DOHH2 (cell line): ENCODE measurements around the gene POFUT2.

Experiments used
- H3F3A ChIP-seq: fragments of 200-600 bp; sonication (generic), shearing (Covaris generic); 2 replicates; pipeline ENCODE4 v1.6.0; 2016; ENCODE audit warnings: antibody characterized with exemption, mild to moderate bottlenecking; ENCODE audit not compliant: control insufficient read depth, insufficient read depth
- H3K27ac ChIP-seq: fragments of 200-600 bp; sonication (generic); 2 replicates; pipeline ENCODE4 v1.5.1; 2014; ENCODE audit warnings: low read depth, mild to moderate bottlenecking, low read length, moderate library complexity
- H3K27me3 ChIP-seq: fragments of 200-600 bp; sonication (generic); 2 replicates; pipeline ENCODE4 v1.6.1; 2014; ENCODE audit warnings: mild to moderate bottlenecking, low read length, mixed read lengths; ENCODE audit not compliant: control insufficient read depth
- H3K36me3 ChIP-seq: fragments of 200-600 bp; sonication (generic); 2 replicates; pipeline ENCODE4 v1.6.1; 2014; ENCODE audit warnings: mild to moderate bottlenecking, low read length, moderate library complexity, mixed read lengths; ENCODE audit not compliant: control insufficient read depth
- H3K4me1 ChIP-seq: fragments of 200-600 bp; sonication (generic); 2 replicates; pipeline ENCODE4 v1.6.1; 2014; ENCODE audit warnings: mild to moderate bottlenecking, low read length, mixed read lengths; ENCODE audit not compliant: control insufficient read depth
- H3K4me2 ChIP-seq: fragments of 200-600 bp; sonication (generic); 2 replicates; pipeline ENCODE4 v1.6.0; 2014; ENCODE audit warnings: mild to moderate bottlenecking, low read length, moderate library complexity
- H3K4me3 ChIP-seq: fragments of 200-600 bp; sonication (generic); 2 replicates; pipeline ENCODE4 v1.5.1; 2014; ENCODE audit warnings: mild to moderate bottlenecking, low read length, mixed read lengths
- H3K79me2 ChIP-seq: fragments of 200-600 bp; sonication (generic); 2 replicates; pipeline ENCODE4 v1.6.1; 2014; ENCODE audit warnings: mild to moderate bottlenecking, low read length, mixed read lengths; ENCODE audit not compliant: control insufficient read depth
- H3K9me2 ChIP-seq: fragments of 200-600 bp; sonication (generic); replicated peaks from 2 replicates; pipeline ENCODE4 v1.6.1; 2014; ENCODE audit warnings: mild to moderate bottlenecking, low read length, mixed read lengths; ENCODE audit not compliant: control insufficient read depth
- H3K9me3 ChIP-seq: fragments of 200-600 bp; sonication (generic); 2 replicates; pipeline ENCODE4 v1.6.1; 2014; ENCODE audit warnings: antibody characterized with exemption, low read length, mixed read lengths; ENCODE audit not compliant: control insufficient read depth, insufficient read depth
- H4K20me1 ChIP-seq: fragments of 200-600 bp; sonication (generic); 2 replicates; pipeline ENCODE4 v1.6.0; 2014; ENCODE audit warnings: low read depth, mild to moderate bottlenecking, antibody characterized with exemption, low read length, moderate library complexity; ENCODE audit not compliant: control insufficient read depth, insufficient read depth
- CTCF ChIP-seq: fragments of 200-600 bp; sonication (generic); IDR thresholded peaks from one replicate; pipeline ENCODE4 v1.5.1; 2014; ENCODE audit warnings: antibody characterized with exemption, mild to moderate bottlenecking, low read depth, low read length; ENCODE audit not compliant: poor library complexity, severe bottlenecking
- EZH2phosphoT487 ChIP-seq: fragments of 200-600 bp; sonication (generic); IDR thresholded peaks from 2 replicates; pipeline ENCODE4 v1.6.1; 2017; ENCODE audit warnings: borderline replicate concordance, mild to moderate bottlenecking, antibody characterized with exemption, low read length, moderate library complexity, mixed read lengths

Gene POFUT2

GRCh38 chr21:45262041-45262581, 25.6 kb downstream of the POFUT2 start:
- no peak overlapping the region for H3K4me3 ChIP-seq
- TF ChIP-seq CTCF (no peak), EZH2phosphoT487 (no peak)
- H3K9me3 ChIP-seq: no peaks in the 10 kb centered on the region
- H3K27ac ChIP-seq: no peak overlapping the region
- no peaks in the 10 kb centered on the region for H3K9me2 ChIP-seq
- H3K36me3 ChIP-seq: 0 out of 2 replicates have a peak, but pooled peaks cover 2% of the 10 kb centered on the region
- H3K4me2 ChIP-seq: no peak overlapping the region
- H3F3A ChIP-seq: no peaks in the 10 kb centered on the region
- H4K20me1 ChIP-seq: no peaks in the 10 kb centered on the region
- H3K27me3 ChIP-seq: no peaks in the 10 kb centered on the region
- H3K79me2 ChIP-seq: no peaks in the 10 kb centered on the region
- no peaks in the 10 kb centered on the region for H3K4me1 ChIP-seq

- no peaks in the 10 kb centered on the region for H3K27me3 ChIP-seq
- no peak overlapping the region for H3K27ac ChIP-seq
- H3K4me2 ChIP-seq: no peak overlapping the region
- 0 out of 2 replicates have a peak, but pooled peaks cover 2% of the 10 kb centered on the region for H3K36me3 ChIP-seq
- no peaks in the 10 kb centered on the region for H3K4me1 ChIP-seq
- no peaks in the 10 kb centered on the region for H3F3A ChIP-seq
- no peaks in the 10 kb centered on the region for H3K9me3 ChIP-seq
- TF ChIP-seq EZH2phosphoT487 (no peak), CTCF (no peak)
- H3K4me3 ChIP-seq: no peak overlapping the region
- no peaks in the 10 kb centered on the region for H3K9me2 ChIP-seq
- no peaks in the 10 kb centered on the region for H4K20me1 ChIP-seq
- H3K79me2 ChIP-seq: no peaks in the 10 kb centered on the region
Measured at GRCh38 chr21:45261093-45261492, 26.6 kb downstream of the POFUT2 start.

GRCh38 chr21:45260191-45260825, 27.4 kb downstream of the POFUT2 start:
- Histone ChIP-seq H3K9me2 (no peaks in the 10 kb centered on the region), H3K4me2 (no peak overlapping the region), H3K4me3 (no peak overlapping the region), H4K20me1 (no peaks in the 10 kb centered on the region), H3K27ac (no peak overlapping the region), H3F3A (no peaks in the 10 kb centered on the region), H3K36me3 (0 out of 2 replicates have a peak, but pooled peaks cover 2% of the 10 kb centered on the region), H3K79me2 (no peaks in the 10 kb centered on the region), H3K27me3 (no peaks in the 10 kb centered on the region), H3K4me1 (peaks cover 3% of the 10 kb centered on the region; the same call in 1 of the 2 replicates), H3K9me3 (no peaks in the 10 kb centered on the region)
- TF ChIP-seq CTCF (no peak), EZH2phosphoT487 (no peak)
